Measurements from ENCODE around the gene GLT1D1.
"Not testable (repeated sequence)": the region's sequence is repeated elsewhere in the genome, so short reads cannot be mapped to it uniquely, and the experiment has no call there.

The GLT1D1 gene

GRCh38 chr12:128820723-128821432, 32.4 kb upstream of the GLT1D1 start:
- DNase-seq (ENCODE audit: low read depth, low spot score) = no peak

GRCh38 chr12:128823216-128823915, 29.9 kb upstream of the GLT1D1 start:
- DNase-seq (ENCODE audit: low read depth, low spot score) = no peak

DNA sequence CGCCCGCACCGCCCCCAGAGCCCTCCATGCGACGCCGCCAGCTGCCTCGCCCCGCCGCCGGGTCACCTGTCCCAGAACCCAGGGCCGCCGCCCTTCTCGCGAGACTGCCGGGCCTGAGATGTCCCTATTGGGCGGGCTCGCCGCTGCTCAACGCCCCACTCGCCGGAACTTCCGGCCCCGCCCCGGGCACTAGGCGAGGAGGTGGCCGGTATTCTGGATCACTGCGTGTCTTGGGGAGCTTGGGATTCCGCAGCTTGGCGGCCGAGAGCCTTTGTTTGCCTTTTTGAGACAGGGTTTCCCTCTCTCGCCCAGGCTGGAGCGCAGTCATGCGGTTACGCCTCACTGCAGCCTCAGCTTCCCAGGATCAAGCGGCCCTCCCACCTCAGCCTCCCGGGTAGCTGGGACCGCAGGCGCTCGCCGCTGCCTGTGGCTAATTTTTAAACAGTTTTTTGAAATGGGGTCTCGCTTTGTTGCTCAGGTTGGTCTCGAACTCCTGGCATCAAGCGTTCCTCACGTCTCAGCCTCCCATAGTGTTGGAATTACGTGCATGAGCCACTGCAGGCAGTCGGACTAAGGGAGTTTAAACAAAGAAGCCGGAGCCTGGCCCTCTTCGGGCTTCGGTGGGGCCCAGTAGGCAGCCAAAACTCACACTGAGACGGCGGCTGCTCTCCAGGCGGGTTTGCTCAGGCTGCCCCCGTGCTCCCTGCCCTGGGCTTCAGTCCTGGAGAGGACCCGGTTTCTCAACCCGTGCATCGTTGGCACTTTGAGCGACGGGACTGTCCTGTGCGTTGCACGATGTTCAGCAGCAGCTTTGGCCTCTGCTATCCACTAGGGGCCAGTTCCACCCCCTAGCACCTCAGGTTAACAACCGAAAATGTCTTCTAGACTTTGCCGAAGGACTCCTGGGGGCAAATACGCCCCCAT, 29.1 kb upstream of the GLT1D1 start, which contains the start of gene SLC15A4:
Gene SLC15A4 (minus strand): TSS at position 43 of the 924 bp plus-strand sequence. CDS start 15 bp downstream, at position 28.
- DNase-seq (ENCODE audit: low read depth, low spot score) = peak; percentile 82

GRCh38 chr12:128825835-128826234, 27.4 kb upstream of the GLT1D1 start:
- no peak for DNase-seq (ENCODE audit: low read depth, low spot score)

DNA sequence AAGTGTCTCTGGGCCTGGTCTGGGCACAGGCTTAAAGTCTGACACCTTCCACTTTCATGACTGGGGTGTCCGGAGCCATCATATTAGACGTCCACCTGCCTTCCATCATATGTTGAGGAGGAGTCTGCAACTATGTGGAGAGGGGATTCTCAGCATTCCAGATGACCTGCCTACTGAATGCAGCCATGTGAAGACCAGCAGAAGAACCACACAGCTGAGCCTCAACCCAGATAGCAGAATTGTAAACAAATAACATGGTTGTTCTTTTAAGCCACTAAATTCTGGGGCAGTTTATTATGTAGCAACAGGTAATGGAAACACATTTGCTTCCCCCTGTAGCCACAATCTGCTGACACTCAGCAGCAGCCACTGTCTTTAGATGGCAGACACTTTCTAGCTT, 25.6 kb upstream of the GLT1D1 start:
- no peak for DNase-seq (ENCODE audit: low read depth, low spot score)

DNA sequence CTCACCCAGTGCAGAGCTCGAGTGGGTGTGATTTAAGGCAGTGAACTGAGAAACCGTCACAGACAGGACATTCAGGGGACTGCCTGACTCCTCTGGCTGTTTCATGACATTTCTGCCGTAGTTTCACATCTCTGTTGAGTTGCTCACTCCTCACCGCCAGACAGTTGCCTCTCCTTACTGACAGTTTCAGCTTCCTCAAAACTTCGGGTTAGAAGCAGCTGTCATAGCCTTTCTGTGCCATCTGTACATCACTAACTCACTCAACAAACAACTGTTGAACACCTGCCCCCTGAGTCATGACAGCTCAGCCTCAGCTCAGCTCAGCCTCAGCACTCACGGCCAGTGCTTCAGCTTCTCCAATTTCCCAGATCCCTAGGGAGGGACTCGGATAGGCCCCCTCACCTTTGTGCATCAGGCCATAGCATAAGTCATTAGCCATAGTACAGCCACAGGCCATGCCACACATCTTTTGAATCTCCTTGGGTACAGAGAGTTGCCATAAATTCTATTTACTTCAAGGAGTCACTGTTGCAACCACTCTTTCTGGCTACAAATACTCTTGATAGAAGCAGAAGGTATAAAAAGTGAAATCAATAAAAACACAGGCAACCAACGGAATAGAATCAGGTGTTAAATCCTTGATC, 23.3 kb upstream of the GLT1D1 start:
- DNase-seq (ENCODE audit: low read depth, low spot score) = no peak

DNA sequence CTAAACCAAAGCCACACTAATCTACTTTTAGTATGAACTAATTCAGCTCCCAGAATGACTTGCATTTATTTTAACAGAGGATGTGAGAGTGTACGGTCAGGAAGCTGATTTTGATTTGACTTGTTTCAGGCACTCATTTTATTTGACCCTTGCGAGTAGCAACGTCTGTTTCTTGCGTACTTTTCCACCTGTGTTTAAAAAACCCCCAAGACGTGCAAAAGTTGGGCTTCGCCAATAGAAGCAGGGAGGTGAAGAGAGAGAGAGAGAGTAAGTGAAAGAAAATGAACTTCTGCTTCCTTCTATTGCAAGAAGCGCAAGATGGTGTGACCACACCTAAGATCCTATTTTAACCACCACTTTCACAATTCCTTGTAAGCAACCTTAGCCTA, 22.8 kb upstream of the GLT1D1 start:
- no peak for DNase-seq (ENCODE audit: low read depth, low spot score)

- no peak for DNase-seq (ENCODE audit: low read depth, low spot score)
Observed at GRCh38 chr12:128833418-128833817, 19.9 kb upstream of the GLT1D1 start.

- not testable (repeated sequence) for DNase-seq (ENCODE audit: low read depth, low spot score)
Observed at GRCh38 chr12:128839885-128840284, 13.4 kb upstream of the GLT1D1 start.

GRCh38 chr12:128840862-128841468, 12.3 kb upstream of the GLT1D1 start:
- no peak for DNase-seq (ENCODE audit: low read depth, low spot score)

DNA sequence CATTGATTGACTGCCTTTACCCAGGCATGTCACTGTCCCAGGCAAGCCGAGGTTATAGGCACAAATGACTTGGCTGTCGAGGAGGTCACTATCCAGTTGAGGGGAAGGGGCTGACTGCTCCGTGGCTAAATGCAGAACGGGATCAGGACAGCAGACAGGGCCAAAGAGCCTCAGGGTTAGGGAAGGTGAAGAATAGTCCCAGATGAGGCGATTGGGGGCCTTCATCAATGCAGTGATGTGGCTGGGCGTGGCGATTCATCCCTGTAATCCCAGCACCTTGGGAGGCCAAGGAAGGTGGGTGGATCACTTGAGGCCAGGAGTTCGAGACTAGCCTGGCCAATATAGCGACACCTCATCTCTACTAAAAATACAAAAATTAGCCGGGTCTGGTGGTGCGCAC, 10.7 kb upstream of the GLT1D1 start:
- DNase-seq (ENCODE audit: low read depth, low spot score) = no peak

DNA sequence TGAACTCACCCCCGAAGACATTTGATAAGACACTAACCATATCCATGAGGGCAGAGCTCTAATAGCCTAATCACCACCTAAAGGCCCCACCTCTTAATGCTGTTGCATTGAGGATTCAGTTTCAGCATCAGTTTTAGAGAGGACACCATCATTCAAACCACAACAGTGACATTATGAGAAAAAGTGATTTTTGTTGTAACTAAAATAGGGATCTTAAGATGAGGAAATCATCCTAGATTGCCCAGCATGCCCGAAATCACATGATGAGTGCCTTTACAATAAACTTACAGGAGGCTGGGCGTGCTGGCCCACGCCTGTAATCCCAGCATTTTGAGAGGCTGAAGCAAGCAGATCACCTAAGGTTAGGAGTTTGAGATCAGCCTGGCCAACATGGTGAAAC, 9.7 kb upstream of the GLT1D1 start:
- no peak for DNase-seq (ENCODE audit: low read depth, low spot score)

- DNase-seq (ENCODE audit: low read depth, low spot score) = no peak
Observed at GRCh38 chr12:128844031-128844635, 9.1 kb upstream of the GLT1D1 start.

DNA sequence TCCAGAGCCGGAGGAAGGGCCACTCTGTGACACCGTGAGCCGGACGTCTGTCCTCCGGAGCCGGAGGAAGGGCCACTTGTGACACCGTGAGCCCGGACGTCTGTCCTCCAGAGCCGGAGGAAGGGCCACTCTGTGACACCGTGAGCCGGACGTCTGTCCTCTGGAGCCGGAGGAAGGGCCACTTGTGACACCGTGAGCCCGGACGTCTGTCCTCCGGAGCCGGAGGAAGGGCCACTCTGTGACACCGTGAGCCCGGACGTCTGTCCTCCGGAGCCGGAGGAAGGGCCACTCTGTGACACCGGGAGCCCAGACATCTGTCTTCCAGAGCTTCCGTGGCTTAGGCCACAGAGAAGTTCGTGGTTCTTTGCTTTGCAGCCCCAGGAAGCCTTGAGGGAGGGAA, 6.6 kb upstream of the GLT1D1 start:
- not testable (repeated sequence) for DNase-seq (ENCODE audit: low read depth, low spot score)

DNA sequence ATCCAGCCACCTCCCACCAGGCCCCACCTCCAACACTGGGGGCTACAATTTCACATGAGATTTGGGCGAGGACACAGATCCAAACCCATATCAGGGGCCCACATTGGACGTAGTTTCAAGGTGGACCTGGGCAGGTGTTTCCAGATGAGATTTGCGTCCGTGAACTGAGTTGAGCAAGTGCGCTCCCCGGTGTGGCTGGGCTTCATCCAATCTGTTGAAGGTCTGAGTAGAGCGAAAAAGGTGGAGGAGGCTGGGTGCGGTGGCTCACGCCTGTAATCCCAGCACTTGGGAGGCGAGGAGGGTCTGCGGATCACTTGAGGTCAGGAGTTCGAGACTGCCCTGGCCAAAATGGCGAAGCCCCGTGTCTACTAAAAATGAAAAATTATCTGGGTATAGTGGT, 4.9 kb upstream of the GLT1D1 start:
- DNase-seq (ENCODE audit: low read depth, low spot score) = no peak

- not testable (repeated sequence) for DNase-seq (ENCODE audit: low read depth, low spot score)
Observed at GRCh38 chr12:128849806-128850205, 3.5 kb upstream of the GLT1D1 start.

DNA sequence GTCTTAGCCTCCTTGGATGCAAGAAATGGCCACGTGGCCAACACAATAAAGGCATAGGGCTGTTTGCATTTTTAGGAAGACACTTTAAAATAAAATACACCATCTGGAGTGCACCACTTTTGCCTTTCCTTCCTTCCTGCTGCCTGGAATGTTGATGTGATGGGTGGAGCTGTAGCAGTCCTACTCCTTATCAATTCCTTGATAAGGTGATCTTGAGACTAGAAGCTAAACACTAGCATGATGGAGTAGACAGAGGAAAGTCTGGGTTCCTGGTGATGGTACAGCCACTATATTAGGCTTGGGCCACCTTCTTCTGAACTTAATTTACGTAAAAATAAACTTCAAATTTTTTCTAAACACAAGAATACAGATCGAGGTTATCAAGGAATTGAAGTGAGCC, 2.9 kb upstream of the GLT1D1 start:
- no peak for DNase-seq (ENCODE audit: low read depth, low spot score)

- not testable (repeated sequence) for DNase-seq (ENCODE audit: low read depth, low spot score)
Observed at GRCh38 chr12:128851429-128851828, 1.8 kb upstream of the GLT1D1 start.

GRCh38 chr12:128852026-128852698, 1.1 kb upstream of the GLT1D1 start:
- no peak for DNase-seq (ENCODE audit: low read depth, low spot score)

GRCh38 chr12:128853600-128854197, 421 bp downstream of the GLT1D1 start:
- DNase-seq (ENCODE audit: low read depth, low spot score) = no peak

Measured in activated naive CD8-positive, alpha-beta T cell treated with anti-CD3 and anti-CD28 coated beads, Interleukin-2, amount 50 U/mL, for 16 hours (primary cell).